ENCODE data around the gene SPRING1.

The SPRING1 gene

DNA sequence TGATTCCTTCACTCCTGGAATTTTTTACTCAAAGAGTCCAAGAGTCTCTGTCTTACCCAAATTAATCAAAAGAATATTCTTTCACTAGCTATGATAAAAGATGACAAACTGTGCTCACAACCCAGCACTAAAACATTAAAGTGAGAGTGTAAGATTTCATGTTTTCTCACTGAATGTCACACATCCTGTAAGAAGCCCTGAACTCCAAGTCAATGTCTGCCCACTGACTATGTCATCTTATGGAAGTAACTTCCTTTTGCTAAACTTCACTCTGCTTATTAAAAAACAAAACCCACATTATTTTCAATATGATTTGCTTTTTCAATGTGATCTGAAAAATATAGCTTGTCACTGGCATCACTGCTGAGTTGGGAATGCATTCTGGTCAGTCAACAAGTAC, 15.6 kb downstream of the SPRING1 start:
- H3K9ac ChIP-seq (ENCODE audit: low read depth, low read length): no peak overlapping the region

DNA sequence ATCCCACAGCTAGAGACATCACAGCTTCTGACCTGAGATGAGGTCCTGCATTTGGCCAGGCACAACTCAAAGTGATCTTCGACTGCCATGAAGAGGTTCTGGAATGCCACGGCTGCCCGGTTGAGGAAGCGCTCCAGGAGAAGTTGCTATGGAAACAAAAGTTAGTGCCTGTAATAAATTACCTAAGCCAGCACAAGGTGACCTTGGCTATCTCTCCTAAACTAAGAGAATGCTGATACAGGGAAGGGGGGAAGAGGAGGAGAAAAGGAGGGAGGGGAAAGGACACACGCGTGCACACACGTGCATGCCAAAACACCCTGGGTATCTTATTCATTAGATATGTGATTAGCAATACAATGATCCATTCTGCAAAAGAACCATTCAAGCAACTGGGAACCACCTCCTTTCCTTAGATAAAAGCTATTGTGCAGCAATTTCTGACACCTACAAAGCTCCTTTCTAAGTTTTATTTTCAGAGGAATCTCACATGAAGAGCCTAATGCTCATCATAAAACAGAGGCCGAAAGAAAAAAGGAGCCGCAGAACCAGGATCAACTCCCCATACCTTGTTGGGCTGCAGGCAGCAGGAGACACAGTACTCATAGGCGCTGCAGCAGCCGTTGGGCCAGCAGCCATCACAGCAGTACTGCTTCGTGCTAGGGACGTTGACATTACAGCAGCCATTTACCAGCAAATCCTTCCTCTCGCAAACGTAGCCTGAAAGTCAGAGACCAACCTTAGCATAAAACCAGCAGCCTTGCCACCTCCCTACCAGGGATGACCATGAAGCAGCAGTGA, 17.9 kb downstream of the SPRING1 start:
- no peaks in the 10 kb centered on the region for H3K4me1 ChIP-seq (ENCODE audit: insufficient read depth, low read length)
- TF ChIP-seq EZH2 (IDR thresholded peaks at IDR 0.05; ENCODE audit: borderline replicate concordance, low read depth, low read length, severe bottlenecking): no peak
- TF ChIP-seq, protein P1, sequence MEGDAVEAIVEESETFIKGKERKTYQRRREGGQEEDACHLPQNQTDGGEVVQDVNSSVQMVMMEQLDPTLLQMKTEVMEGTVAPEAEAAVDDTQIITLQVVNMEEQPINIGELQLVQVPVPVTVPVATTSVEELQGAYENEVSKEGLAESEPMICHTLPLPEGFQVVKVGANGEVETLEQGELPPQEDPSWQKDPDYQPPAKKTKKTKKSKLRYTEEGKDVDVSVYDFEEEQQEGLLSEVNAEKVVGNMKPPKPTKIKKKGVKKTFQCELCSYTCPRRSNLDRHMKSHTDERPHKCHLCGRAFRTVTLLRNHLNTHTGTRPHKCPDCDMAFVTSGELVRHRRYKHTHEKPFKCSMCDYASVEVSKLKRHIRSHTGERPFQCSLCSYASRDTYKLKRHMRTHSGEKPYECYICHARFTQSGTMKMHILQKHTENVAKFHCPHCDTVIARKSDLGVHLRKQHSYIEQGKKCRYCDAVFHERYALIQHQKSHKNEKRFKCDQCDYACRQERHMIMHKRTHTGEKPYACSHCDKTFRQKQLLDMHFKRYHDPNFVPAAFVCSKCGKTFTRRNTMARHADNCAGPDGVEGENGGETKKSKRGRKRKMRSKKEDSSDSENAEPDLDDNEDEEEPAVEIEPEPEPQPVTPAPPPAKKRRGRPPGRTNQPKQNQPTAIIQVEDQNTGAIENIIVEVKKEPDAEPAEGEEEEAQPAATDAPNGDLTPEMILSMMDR (IDR thresholded peaks at IDR 0.05; ENCODE audit: borderline replicate concordance, extremely low read depth, low read length, poor library complexity, severe bottlenecking): no peak
- no peak overlapping the region for H3K9ac ChIP-seq (ENCODE audit: low read depth, low read length)
- H3K36me3 ChIP-seq (ENCODE audit: insufficient read depth, low read length): peaks cover 63% of the 10 kb centered on the region
- H3K4me3 ChIP-seq (ENCODE audit: low read depth in 1 of 2, low read length in 2 of 2): no peak overlapping the region
- DNase-seq (no peak), ATAC-seq (ENCODE audit: insufficient read depth, low read depth) (no peak)
- no peak overlapping the region for H3K27ac ChIP-seq (ENCODE audit: low read length)
- H4K20me1 ChIP-seq (ENCODE audit: insufficient read depth, low read length): no peaks in the 10 kb centered on the region
- no peak overlapping the region for H2AFZ ChIP-seq (ENCODE audit: low read depth, low read length)
- H3K79me2 ChIP-seq (ENCODE audit: insufficient read depth, low read length): 0 out of 2 replicates have a peak, but pooled peaks cover 5% of the 10 kb centered on the region
- H3K27me3 ChIP-seq (ENCODE audit: insufficient read depth, low read length, poor library complexity): no peaks in the 10 kb centered on the region
- H3K4me2 ChIP-seq (ENCODE audit: insufficient read depth, low read length): no peak overlapping the region
- no peaks in the 10 kb centered on the region for H3K9me3 ChIP-seq (ENCODE audit: insufficient read depth, low read length, severe bottlenecking)

More for the DNA sequence above, 15.6 kb downstream of the SPRING1 start:
- peaks cover 8% of the 10 kb centered on the region; the same call in 1 of the 2 replicates for H3K79me2 ChIP-seq (ENCODE audit: insufficient read depth, low read length)
- H4K20me1 ChIP-seq (ENCODE audit: insufficient read depth, low read length): no peaks in the 10 kb centered on the region; the same call in 1 of the 2 replicates
- ATAC-seq (ENCODE audit: insufficient read depth, low read depth) (no peak), DNase-seq (no peak)
- H3K36me3 ChIP-seq (ENCODE audit: insufficient read depth, low read length): peaks cover 42% of the 10 kb centered on the region
- no peaks in the 10 kb centered on the region for H3K4me1 ChIP-seq (ENCODE audit: insufficient read depth, low read length)
- H3K4me3 ChIP-seq (ENCODE audit: low read depth in 1 of 2, low read length in 2 of 2): no peak overlapping the region
- H3K27ac ChIP-seq (ENCODE audit: low read length): no peak overlapping the region
- TF ChIP-seq EZH2 (IDR thresholded peaks at IDR 0.05; ENCODE audit: borderline replicate concordance, low read depth, low read length, severe bottlenecking): no peak
- TF ChIP-seq, protein P1 (IDR thresholded peaks at IDR 0.05; ENCODE audit: borderline replicate concordance, extremely low read depth, low read length, poor library complexity, severe bottlenecking): no peak
- H3K27me3 ChIP-seq (ENCODE audit: insufficient read depth, low read length, poor library complexity): no peaks in the 10 kb centered on the region
- H3K9me3 ChIP-seq (ENCODE audit: insufficient read depth, low read length, severe bottlenecking): no peaks in the 10 kb centered on the region
- no peak overlapping the region for H3K4me2 ChIP-seq (ENCODE audit: insufficient read depth, low read length)
- H2AFZ ChIP-seq (ENCODE audit: low read depth, low read length): no peak overlapping the region

DNA sequence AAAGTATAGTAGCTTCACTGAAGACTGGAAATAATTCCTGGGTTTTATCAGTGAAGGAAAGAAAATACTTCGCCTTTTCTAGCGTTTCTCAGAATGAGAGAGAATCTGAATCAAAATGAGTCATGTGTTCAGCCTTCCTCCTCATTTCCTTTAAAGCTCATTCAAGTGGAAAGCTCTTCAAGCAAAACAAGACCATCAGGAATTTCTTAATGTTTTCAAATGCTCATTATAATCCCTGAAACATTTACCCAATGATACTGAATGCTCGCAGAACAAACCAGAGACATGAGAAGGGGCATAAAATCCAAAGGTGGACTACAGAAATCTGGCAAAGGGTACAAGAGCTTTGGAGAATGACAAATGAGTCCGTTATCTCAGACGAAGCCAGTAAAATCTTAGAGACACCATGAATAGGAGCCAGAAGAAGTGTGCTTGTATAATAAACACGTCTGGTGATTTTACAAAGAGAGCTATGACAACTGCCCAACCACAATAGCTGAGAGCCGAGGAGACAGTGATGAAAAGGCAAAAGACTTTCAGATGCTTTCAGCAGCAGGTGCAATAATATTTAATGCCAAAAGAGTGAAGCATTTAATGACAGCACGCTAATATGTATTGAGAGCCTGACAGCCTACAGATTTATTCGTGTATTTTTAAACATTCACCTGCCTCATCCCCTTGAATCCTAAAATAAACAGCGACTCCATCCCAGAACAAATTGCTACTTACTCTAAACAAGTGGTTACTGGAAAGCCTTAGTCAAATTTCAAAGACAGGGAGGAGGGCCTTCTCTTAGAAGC, 19.0 kb downstream of the SPRING1 start:
- no peaks in the 10 kb centered on the region for H3K27me3 ChIP-seq (ENCODE audit: insufficient read depth, low read length, poor library complexity)
- H3K79me2 ChIP-seq (ENCODE audit: insufficient read depth, low read length): no peaks in the 10 kb centered on the region
- no peaks in the 10 kb centered on the region for H4K20me1 ChIP-seq (ENCODE audit: insufficient read depth, low read length)
- no peak overlapping the region for H3K9ac ChIP-seq (ENCODE audit: low read depth, low read length)
- DNase-seq (no peak), ATAC-seq (ENCODE audit: insufficient read depth, low read depth) (no peak)
- H3K36me3 ChIP-seq (ENCODE audit: insufficient read depth, low read length): peaks cover 67% of the 10 kb centered on the region
- H3K4me1 ChIP-seq (ENCODE audit: insufficient read depth, low read length): no peaks in the 10 kb centered on the region
- H3K4me3 ChIP-seq (ENCODE audit: low read depth in 1 of 2, low read length in 2 of 2): no peak overlapping the region
- TF ChIP-seq, protein P1 (IDR thresholded peaks at IDR 0.05; ENCODE audit: borderline replicate concordance, extremely low read depth, low read length, poor library complexity, severe bottlenecking): no peak
- no peak for TF ChIP-seq EZH2 (IDR thresholded peaks at IDR 0.05; ENCODE audit: borderline replicate concordance, low read depth, low read length, severe bottlenecking)
- H3K9me3 ChIP-seq (ENCODE audit: insufficient read depth, low read length, severe bottlenecking): no peaks in the 10 kb centered on the region
- H2AFZ ChIP-seq (ENCODE audit: low read depth, low read length): no peak overlapping the region
- no peak overlapping the region for H3K4me2 ChIP-seq (ENCODE audit: insufficient read depth, low read length)
- no peak overlapping the region for H3K27ac ChIP-seq (ENCODE audit: low read length)
